ACHN (cell line): ENCODE data around the gene XRRA1.
"Not testable (repeated sequence)": the region's sequence is repeated elsewhere in the genome, so short reads cannot be mapped to it uniquely, and the experiment has no call there.

ENCODE experiments used
- DNase-seq: peaks from one replicate; pipeline ENCODE4 v3.0.0-alpha.2; 2015
- in situ Hi-C: cut with HindIII; loops from 2 replicates; pipeline ENCODE4 v1.10.0; 2017; ENCODE audit warnings: low sequenced_read_pairs, low pct_ligation_motif_present, low pct_unique_long_range_greater_than_20kb

XRRA1 gene

DNA sequence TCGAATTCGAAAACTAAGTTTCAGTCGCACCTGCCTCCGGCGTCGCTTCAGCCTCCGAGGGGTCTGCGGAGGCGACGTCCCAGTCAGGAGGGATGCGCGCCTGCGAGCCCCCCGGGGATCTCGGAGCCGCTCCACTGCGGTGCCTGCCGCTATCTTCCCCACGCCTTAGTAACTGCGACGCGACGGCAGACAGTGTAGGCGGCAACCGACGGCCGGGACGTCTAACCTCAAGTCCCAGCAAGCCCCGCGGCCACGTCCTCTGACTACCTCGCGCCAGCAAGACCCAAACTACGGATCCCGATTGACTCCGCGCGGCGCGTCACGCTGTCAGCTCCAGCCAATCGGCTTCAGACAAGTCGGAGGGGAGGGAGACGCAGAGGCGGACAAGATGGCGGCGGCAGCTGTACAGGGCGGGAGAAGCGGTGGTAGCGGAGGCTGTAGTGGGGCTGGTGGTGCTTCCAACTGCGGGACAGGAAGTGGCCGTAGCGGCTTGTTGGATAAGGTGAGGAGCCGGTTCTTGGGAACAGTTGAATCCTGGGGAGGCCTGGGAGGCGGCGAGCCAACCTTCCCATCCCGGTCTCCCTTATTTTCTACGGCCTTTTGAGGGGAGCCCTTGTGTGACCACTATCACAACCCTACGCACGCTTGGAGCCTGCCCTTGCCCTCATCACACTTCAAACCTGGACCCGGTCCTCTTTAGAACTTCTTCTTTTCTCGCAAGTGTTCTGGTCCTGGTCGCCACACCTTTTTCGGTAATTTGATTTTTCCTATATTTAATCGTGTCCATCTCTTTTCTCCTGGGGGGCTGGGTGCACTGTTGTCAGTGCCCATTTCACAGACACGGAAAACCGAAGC is at the start of gene XRRA1, which contains the start of gene SPCS2:
TSS of gene XRRA1 (minus strand) at position 194 of the 855 bp plus-strand sequence. CDS start 8,213 bp downstream, outside the sequence.
TSS of gene SPCS2 (plus strand) at position 369 of the 855 bp plus-strand sequence. CDS start at position 389, 20 bp downstream.
- in situ Hi-C loops: no loop called here
- peak; percentile 97 for DNase-seq

- no peak for DNase-seq
- in situ Hi-C loops: no loop called here
Observed at GRCh38 chr11:74992852-74993251, 44.0 kb upstream of the XRRA1 start.

DNA sequence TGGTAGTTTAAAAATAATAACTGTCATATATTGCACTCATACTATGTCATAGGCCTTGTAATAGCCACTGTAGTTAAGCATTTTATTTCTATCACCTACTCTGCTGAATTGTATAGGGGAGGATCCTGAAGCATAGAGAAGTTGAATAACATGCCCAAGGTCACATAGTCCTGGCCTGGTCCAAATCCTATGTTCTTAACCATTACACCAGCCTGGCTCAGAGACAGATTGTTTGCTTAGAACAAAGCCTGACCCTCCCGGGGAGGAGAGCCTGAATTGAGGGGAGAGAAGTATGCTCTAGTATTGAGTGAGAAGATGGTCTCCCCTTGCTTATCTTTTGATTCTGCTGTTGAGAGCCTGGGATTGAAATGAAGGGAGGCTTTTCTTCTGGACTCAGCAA is 42.0 kb upstream of the XRRA1 start:
- no peak for DNase-seq
- in situ Hi-C loops: no loop called here

- DNase-seq, in situ Hi-C loops: not testable (repeated sequence)
Observed at GRCh38 chr11:74990150-74990549, 41.3 kb upstream of the XRRA1 start.

- in situ Hi-C loops: no loop called here
- no peak for DNase-seq
Observed at GRCh38 chr11:74989260-74989638, 40.4 kb upstream of the XRRA1 start.

DNA sequence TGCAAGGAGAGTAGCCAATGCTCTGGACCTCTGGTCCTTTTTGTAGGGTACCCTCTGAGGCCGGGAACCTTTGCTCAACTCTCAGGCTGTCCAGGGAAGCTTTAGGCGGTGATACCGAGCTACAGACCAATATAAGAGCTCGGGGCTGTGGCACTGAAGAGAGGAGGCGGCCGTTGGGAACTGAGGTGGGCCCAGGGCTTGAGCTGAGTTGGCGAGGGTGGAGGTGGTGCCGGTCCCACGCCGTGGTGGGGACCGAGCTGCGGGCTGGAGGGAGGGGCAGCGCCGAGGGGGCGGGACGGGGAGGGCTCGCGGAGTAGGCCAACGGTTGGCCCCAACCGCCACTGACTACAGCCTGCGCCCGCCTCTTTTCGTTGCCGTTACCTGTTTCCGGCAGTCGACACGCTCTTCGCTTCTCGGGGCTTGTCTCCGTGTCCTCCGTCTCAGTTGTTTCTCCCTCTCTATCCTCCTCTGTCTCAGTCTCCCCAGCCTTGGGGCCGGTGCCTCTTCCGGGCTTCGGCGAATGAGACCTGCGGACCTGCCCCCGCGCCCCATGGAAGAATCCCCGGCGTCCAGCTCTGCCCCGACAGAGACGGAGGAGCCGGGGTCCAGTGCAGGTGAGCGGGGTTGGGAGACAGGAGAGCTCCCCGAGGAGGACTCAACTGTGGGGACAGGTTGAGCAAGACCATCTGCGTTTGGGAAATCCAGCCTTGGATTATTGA is 39.8 kb upstream of the XRRA1 start, which contains the start of gene NEU3:
TSS of gene NEU3 (plus strand) at position 393 of the 719 bp plus-strand sequence. CDS start at position 521, 128 bp downstream.
- in situ Hi-C loops: no loop called here

GRCh38 chr11:74984730-74985129 is 35.8 kb upstream of the XRRA1 start:
- DNase-seq: no peak
- in situ Hi-C loops: no loop called here

More for the DNA sequence above, 39.8 kb upstream of the XRRA1 start, which contains the start of gene NEU3:
- DNase-seq: peak; percentile 77

DNA sequence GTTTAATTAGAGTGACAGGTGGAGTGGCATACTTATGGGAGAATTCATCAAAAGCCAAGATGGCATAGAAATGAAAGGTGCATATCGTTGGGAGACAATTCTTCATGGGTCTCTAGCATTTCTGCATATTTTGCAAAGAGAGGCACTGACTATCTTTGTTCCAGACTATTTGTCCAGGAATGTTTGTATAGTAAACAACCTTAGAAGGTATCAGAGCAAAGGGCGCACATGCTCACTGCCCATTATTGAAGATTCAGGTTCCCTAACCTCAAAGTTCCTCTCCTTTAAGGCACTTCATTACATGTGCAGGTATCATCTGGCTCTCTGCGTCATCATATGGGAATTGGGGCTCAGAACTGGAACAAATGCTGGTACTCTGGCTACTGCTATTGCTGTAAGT is 35.2 kb upstream of the XRRA1 start:
- in situ Hi-C loops: no loop called here
- DNase-seq: no peak

DNA sequence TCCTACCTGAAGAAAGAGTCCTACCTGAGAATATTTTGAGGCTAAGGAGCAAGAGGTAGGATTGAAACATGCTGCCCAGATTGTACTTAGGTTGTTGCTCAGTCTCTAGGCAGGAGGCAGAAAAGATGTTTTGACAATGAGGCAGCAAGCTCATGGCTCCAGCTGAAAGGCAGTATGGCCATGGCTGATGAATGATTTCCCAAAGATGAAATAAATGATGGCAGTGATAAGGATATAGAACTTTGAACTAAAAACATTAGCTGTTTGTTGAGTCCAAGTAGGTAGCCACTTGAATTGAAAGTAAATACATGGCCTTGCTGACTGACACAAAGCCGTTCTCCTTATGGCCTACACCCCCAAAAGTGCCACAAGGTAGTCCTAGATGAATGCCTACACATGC is 33.0 kb upstream of the XRRA1 start:
- in situ Hi-C loops: no loop called here
- no peak for DNase-seq

DNA sequence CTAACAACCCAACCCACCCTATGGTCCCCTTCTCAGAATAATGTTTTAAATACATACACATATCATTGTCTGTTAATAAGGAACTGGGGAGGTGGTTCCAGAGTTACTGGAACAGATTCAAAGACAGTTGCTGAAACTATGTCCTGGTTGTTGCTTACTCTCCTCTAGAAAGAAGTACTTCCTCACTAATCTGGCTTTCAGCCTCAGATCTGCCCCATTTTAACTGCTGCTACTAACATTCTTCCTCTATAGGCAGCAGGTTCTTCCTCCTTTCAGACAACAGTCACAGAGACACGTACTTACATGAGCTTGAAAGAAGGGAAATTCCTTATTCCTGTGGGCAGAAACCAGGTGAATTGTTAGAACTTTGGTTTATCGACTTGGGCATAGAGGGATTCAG is 31.7 kb upstream of the XRRA1 start:
- no peak for DNase-seq
- in situ Hi-C loops: no loop called here

DNA sequence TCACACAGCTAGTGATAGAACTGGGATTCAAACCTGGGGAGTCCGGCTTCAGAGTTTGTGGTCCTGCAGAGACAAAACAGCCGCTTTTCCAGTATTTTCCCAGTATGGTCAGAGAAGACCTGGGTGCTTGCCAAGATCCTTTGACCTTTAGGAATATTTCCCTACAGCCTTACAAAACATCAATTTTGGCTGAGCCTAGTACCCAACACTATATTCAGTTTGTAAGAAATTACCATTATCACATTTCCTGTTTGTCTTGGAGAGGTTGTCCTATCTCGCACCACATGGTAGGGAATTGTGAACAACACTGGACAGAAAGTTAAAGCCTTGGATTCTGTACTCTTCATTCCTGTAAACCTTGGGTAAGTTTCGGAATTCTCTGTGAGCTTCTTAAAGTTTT is 29.1 kb upstream of the XRRA1 start:
- no peak for DNase-seq
- in situ Hi-C loops: no loop called here

DNA sequence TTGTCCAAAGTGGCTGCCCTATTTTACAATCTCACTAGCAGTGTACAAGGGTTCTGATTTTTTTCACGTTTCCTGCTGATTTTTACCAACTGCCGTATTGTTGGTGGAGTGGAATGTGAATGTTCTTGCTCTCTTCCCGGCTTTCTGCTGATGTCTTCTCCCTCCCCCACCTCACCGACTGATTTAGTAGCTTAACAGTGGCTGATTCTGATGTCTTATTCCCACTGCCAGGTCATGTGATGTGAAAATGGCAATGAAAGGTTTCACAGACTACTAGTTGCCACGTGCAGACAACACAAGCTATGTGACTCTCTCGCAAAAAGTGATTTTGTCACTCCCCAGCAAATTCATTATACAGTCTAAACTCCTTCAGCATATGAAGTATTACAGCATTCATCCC is 22.5 kb upstream of the XRRA1 start:
- in situ Hi-C loops: no loop called here
- no peak for DNase-seq

GRCh38 chr11:74970852-74971395 is 22.0 kb upstream of the XRRA1 start:
- no peak for DNase-seq
- in situ Hi-C loops: no loop called here

DNA sequence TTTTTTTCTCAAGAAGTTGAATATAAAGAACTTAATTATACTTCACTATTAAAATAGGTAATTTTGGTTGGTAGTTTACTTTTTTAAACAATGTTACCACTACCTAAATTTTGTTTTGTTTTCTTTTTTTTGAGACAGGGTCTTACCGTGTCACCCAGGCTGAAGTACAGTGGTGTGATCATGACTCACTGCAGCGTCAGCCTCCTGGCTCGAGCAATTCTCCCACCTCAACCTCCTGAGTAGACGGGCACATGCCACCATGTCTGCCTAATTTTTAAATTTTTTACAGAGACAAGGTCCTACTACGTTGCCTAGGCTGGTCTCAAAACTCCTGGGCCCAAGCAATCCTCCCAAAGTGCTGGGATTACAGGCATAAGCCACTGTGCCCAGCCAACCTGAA is 17.8 kb upstream of the XRRA1 start:
- in situ Hi-C loops: no loop called here
- DNase-seq: peak; percentile 67

DNA sequence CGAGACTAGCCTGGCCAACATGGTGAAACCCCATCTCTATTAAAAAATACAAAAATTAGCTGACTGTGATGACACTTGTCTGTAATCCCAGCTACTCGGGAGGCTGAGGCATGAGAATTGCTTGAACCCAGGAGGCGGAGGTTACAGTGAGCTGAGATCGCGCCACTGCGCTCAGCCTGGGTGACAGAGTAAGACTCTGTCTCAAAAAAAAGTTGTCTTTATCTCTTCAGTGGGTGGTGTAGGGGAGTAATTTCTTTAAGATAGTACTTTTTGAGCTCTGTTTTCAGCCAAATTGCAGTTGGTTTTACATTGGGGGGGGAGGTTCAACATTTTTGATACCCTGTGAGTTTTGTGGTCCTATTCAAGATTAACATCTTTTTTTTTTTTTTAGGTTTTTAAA is 11.2 kb upstream of the XRRA1 start:
- in situ Hi-C loops, DNase-seq: not testable (repeated sequence)

- DNase-seq: no peak
- in situ Hi-C loops: no loop called here
Observed at GRCh38 chr11:74957937-74958629, 9.2 kb upstream of the XRRA1 start.

DNA sequence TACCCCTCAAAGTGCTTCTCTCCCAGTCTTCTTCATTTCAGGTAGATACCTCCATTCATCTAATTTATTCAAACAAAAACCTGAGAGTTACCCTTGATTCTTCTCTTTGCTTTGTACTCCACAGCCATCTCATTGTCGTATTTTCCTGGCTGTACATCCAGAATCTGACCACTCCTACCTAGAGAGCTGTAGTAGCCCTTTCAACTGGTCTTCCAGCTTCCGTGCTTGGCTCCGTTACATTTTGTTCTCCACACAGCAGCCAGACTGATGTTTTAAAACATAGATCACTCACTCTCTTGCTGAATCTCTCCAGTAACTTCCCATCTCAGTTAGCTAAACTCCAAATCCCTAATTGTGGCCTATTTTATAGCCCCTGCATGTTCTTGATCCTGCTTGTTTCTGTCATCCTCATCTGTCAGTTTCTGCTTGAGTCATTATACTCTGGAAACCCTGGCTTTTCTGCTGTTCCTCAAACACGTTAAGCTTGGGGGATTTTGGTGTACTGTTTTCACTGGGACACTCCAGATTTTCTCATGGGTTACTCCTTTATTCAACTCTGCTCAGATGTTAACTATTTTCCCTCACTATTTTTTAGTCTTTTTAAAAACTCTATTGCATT is 7.6 kb upstream of the XRRA1 start:
- DNase-seq: no peak
- in situ Hi-C loops: no loop called here

DNA sequence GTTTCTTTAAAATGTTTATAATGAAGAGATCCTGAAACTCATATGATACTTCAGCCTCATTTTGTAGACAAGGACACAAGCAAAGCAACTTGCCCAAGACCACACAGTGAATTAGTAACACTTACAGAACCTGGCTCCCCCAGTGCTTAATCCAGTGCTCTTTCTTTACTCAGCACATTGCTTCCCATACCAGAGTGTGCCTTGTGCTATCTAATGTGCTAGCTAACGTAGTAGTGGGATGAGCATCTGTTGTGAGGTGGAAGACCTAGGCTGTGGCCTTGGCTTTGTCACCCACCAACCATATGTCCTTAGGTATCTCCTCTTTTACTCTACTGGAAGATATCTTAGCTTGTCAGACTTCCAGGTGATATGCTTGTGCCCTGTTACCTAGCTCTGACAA is 5.3 kb upstream of the XRRA1 start:
- DNase-seq: no peak
- in situ Hi-C loops: no loop called here
